Heart left ventricle (tissue), 16 donors: ENCODE measurements around the gene BLOC1S1. TPM values are rescaled to one million over a fixed set of nuclear protein-coding genes. Genes with fewer than 3 reads are reported as not detected.

ENCODE experiments used
- ATAC-seq, 4 donors: fragments of 200-7000 bp; cut with Tn5 transposase; one replicate each; pipeline ENCODE4 v1.9.1; 2020 to 2022; ENCODE audit warnings: moderate library complexity in 4 of 4, mild to moderate bottlenecking in 3 of 4, moderate number of reproducible peaks in 1 of 4
- DNase-seq, 5 donors: peaks; one replicate each; pipeline ENCODE4 v3.0.0-alpha.2; 2020
- H3K27ac ChIP-seq, 12 donors: fragments of 200-600 bp; sonication (generic) in 4 of 12; one replicate each; pipeline versions ENCODE4 v1.5.0 to v1.8.0; 2016 to 2022; ENCODE audit warnings: mild to moderate bottlenecking in 2 of 12
- H3K27me3 ChIP-seq, 9 donors: fragments of 200-600 bp; sonication (generic) in 2 of 9; one replicate each; pipeline versions ENCODE4 v1.5.1 to v1.8.0; 2016 to 2022; ENCODE audit warnings: mild to moderate bottlenecking in 3 of 9
- H3K36me3 ChIP-seq, 9 donors: fragments of 200-600 bp; sonication (generic) in 2 of 9; one replicate each; pipeline versions ENCODE4 v1.5.0 to v1.8.0; 2018 to 2022; ENCODE audit warnings: mild to moderate bottlenecking in 2 of 9
- H3K4me1 ChIP-seq, 12 donors: fragments of 200-600 bp; sonication (generic) in 4 of 12; one replicate each; pipeline versions ENCODE4 v1.5.0 to v1.8.0; 2016 to 2022; ENCODE audit warnings: mild to moderate bottlenecking in 3 of 12
- H3K4me3 ChIP-seq, 12 donors: fragments of 200-600 bp; sonication (generic) in 4 of 12; one replicate each; pipeline versions ENCODE4 v1.5.0 to v1.8.0; 2017 to 2022; ENCODE audit warnings: mild to moderate bottlenecking in 9 of 12, moderate library complexity in 4 of 12
- H3K9me3 ChIP-seq, 12 donors: fragments of 200-600 bp; sonication (generic) in 4 of 12; one replicate each; pipeline versions ENCODE4 v1.5.0 to v1.8.0; 2016 to 2022; ENCODE audit warnings: mild to moderate bottlenecking in 1 of 12
- CTCF ChIP-seq, 12 donors: fragments of 200-600 bp; sonication (generic) in 4 of 12; IDR thresholded peaks; one replicate each; pipeline versions ENCODE4 v1.5.0 to v1.8.0; 2018 to 2022; ENCODE audit warnings: antibody characterized with exemption in 12 of 12, mild to moderate bottlenecking in 5 of 12
- POLR2A ChIP-seq, 2 donors: fragments of 450-650 bp; IDR thresholded peaks; one replicate each; pipeline ENCODE4 v1.6.1; 2017; ENCODE audit warnings: antibody characterized with exemption in 2 of 2, mild to moderate bottlenecking in 2 of 2, moderate library complexity in 2 of 2
- WGBS, 4 donors: extraction: QIAGEN DNeasy Blood & Tissue Kit in 2 of 4; methylation state at CpG; one replicate each; pipeline versions ENCODE4 v1.1.5 to v1.1.7; 2013 to 2018; 5-methylcytosine and 5-hydroxymethylcytosine counted together
- intact Hi-C, 10 donors: fragments of 100-400 bp; cut with DNase I; formaldehyde crosslinking; loops; one replicate each; pipeline versions ENCODE4 v1.11.1 to v1.14.2; 2022
- polyA plus RNA-seq, 2 donors: library from polyadenylated mRNA; stranded (reverse); fragments of 200-250 nt; gene quantifications; one replicate each; pipeline ENCODE4 v1.2.3, GENCODE V29; 2013
- total RNA-seq, 9 donors: library from RNA; depleted of rRNA in 2 of 9; stranded (reverse); fragments of >200 nt in 2 of 9; fragmentation: NEBNext Ultra II Directional in 3 of 9; extraction: Animal tissue kit (Norgen Biotek cat#: 25700) in 3 of 9; gene quantifications; one replicate each; pipeline versions ENCODE4 v1.1.0 to v1.2.4, GENCODE V29; 2016 to 2023
- donor health status: ischemic (EF 13 %, LVEDD 7.1; RV severe dilation, severe dysfunction).
- donor health status: healthy with polysubstance abuse.
- donor health status: DM: no; HTN: yes; CAD: no.
- donor health status: DM: no; HTN: no; CAD: no.
- donor health status: ischemic (EF 25% LVEDD 6.9; RV normal size, moderate dysfunction).
- donor health status: ischemic (EF 25% LVEDD 5.7; RV mildly dilated, moderate dysfunction).
- donor health status: healthy.
- donor health status: DM: yes; HTN: yes; CAD: no.
- donor health status: ischemic (EF 35%, LVEDD 5.7; RV mildly dilated, moderate dysfunction).
- donor health status: nonischemic (EF 11% LVEDD 7.7; RV severe dilation, severe dysfunction).
- donor health status: DM: yes; HTN: yes; CAD: no.
- donor health status: PGD.
- donor health status: ischemic (EF 29% LVEDD 5.4; RV normal size, mild dysfunction).
- donor health status: nonischemic (EF 23%, LVEDD 6.1; RV moderate dilation, normal function).

The BLOC1S1 gene
- total and polyA plus RNA-seq, 11 donors, result 71.3 to 314 (median 132) TPM

GRCh38 chr12:55744340-55745030, 28.6 kb downstream of the BLOC1S1 start:
- ATAC-seq (peak in 1 of 4 donors; percentile 1), DNase-seq (no peak)
- Histone ChIP-seq H3K9me3 (no peaks in the 10 kb centered on the region), H3K27me3 (peaks cover 0 to 6% (median 0%) of the 10 kb centered on the region in 9 donors), H3K36me3 (peaks cover 0 to 4% (median 0%) of the 10 kb centered on the region in 9 donors), H3K4me1 (peaks cover 0 to 52% (median 28%) of the 10 kb centered on the region in 12 donors), H3K27ac (peak overlapping the region in 7 of 12 donors; percentile 22 to 74 (median 65)), H3K4me3 (peak overlapping the region in 11 of 12 donors; percentile 54 to 93 (median 76))
- TF ChIP-seq CTCF (IDR thresholded peaks at IDR 0.05) (no peak), POLR2A (IDR thresholded peaks at IDR 0.05) (no peak)
- 24 to 40% (median 31%) methylated on average over 10 to 11 of the region's 11 CpGs for WGBS, 4 donors
- intact Hi-C loops, result loop anchor here in 5 of 10 donors (5.0 to 10.0 kb wide), 7 partner anchors 48 to 298 kb away; partner anchors contain the start of genes RPS26 (in 2 of the 5), IKZF4 (in 1 of the 5), ORMDL2 (in 1 of the 5) and SARNP (in 1 of the 5)

GRCh38 chr12:55745361-55746173, 29.7 kb downstream of the BLOC1S1 start:
- peak overlapping the region in 9 of 12 donors; percentile 15 to 79 (median 27) for H3K4me3 ChIP-seq
- peaks cover 0 to 11% (median 0%) of the 10 kb centered on the region in 9 donors for H3K36me3 ChIP-seq
- H3K4me1 ChIP-seq, result peaks cover 0 to 52% (median 28%) of the 10 kb centered on the region in 12 donors
- H3K27ac ChIP-seq, result peak overlapping the region in 8 of 12 donors; percentile 34 to 66 (median 62)
- DNase-seq (peak in 1 of 5 donors; percentile 63), ATAC-seq (peak; percentile 5 to 44 (median 12))
- intact Hi-C loops, result loop anchor here in 2 of 10 donors (5.0 to 10.0 kb wide), 2 partner anchors 47 to 279 kb away; partner anchors contain the start of gene IKZF4 (in 1 of the 2)
- 14 to 20% (median 18%) methylated on average over 12 to 13 of the region's 13 CpGs for WGBS, 4 donors
- H3K9me3 ChIP-seq, result no peaks in the 10 kb centered on the region
- no peak for TF ChIP-seq POLR2A (IDR thresholded peaks at IDR 0.05)
- no peak for TF ChIP-seq CTCF (IDR thresholded peaks at IDR 0.05)
- H3K27me3 ChIP-seq, result peaks cover 0 to 6% (median 0%) of the 10 kb centered on the region in 9 donors

- peak overlapping the region in 4 of 12 donors; percentile 16 to 79 (median 28) for H3K4me3 ChIP-seq
- intact Hi-C loops, result loop anchor here in 2 of 10 donors (5.0 to 10.0 kb wide), 2 partner anchors 46 to 278 kb away; partner anchors contain the start of gene IKZF4 (in 1 of the 2)
- H3K36me3 ChIP-seq, result peaks cover 0 to 18% (median 5%) of the 10 kb centered on the region in 9 donors
- DNase-seq, result no peak
- 42 to 49% (median 46%) methylated on average over 3 of the region's 3 CpGs for WGBS, 4 donors
- H3K27me3 ChIP-seq, result peaks cover 0 to 6% (median 0%) of the 10 kb centered on the region in 9 donors
- peaks cover 0 to 52% (median 28%) of the 10 kb centered on the region in 12 donors for H3K4me1 ChIP-seq
- ATAC-seq, result no peak
- H3K27ac ChIP-seq, result peak overlapping the region in 8 of 12 donors; percentile 34 to 66 (median 62)
- TF ChIP-seq CTCF (IDR thresholded peaks at IDR 0.05) (no peak), POLR2A (IDR thresholded peaks at IDR 0.05) (no peak)
- no peaks in the 10 kb centered on the region for H3K9me3 ChIP-seq
These were observed 30.5 kb downstream of the BLOC1S1 start for GRCh38 chr12:55746174-55746912.
